Muscle of leg (tissue), 11 donors: ENCODE measurements around the gene PRKAR1B. TPM values are rescaled to one million over a fixed set of nuclear protein-coding genes. Genes with fewer than 3 reads are reported as not detected.

Source experiments
- DNase-seq: peaks from one replicate; pipeline ENCODE4 v3.0.0; 2013
- H3K27ac ChIP-seq: one replicate; pipeline ENCODE4 v1.5.1; 2013; ENCODE audit warnings: mild to moderate bottlenecking, low read length, control low read depth
- H3K27me3 ChIP-seq: one replicate; pipeline ENCODE4 v1.6.1; 2013; ENCODE audit warnings: low read length; ENCODE audit not compliant: control insufficient read depth, insufficient read depth
- H3K36me3 ChIP-seq: one replicate; pipeline ENCODE4 v1.6.1; 2013; ENCODE audit warnings: low read length; ENCODE audit not compliant: control insufficient read depth, insufficient read depth
- H3K4me1 ChIP-seq: one replicate; pipeline ENCODE4 v1.6.1; 2013; ENCODE audit warnings: low read length; ENCODE audit not compliant: control insufficient read depth, insufficient read depth
- H3K4me3 ChIP-seq: one replicate; pipeline ENCODE4 v1.5.1; 2013; ENCODE audit warnings: low read length, control low read depth
- H3K9me3 ChIP-seq: replicated peaks from 2 replicates; pipeline ENCODE4 v1.6.1; 2013; ENCODE audit warnings: low read depth, low read length; ENCODE audit not compliant: control insufficient read depth
- WGBS: methylation state at CpG from one replicate; pipeline ENCODE4 v1.1.5; 2013; ENCODE audit warnings: missing lambda C conversion rate; ENCODE audit not compliant: insufficient coverage; 5-methylcytosine and 5-hydroxymethylcytosine counted together
- polyA plus RNA-seq, 8 donors: library from polyadenylated mRNA; unstranded; fragments of 120-200 nt; gene quantifications; one replicate each; pipeline versions ENCODE4 v1.2.1 to v1.2.3, GENCODE V29; 2013; ENCODE audit warnings: inconsistent platforms in 1 of 8, low replicate concordance in 1 of 8; ENCODE audit not compliant: insufficient read length in 8 of 8, insufficient read depth in 1 of 8
- total RNA-seq: library from RNA; stranded (reverse); fragments of 120-200 nt; gene quantifications from one replicate; pipeline ENCODE4 v1.2.4, GENCODE V29; 2013

PRKAR1B gene
- total and polyA plus RNA-seq, 9 donors = 23.1 to 45.4 (median 35.0) TPM

- Histone ChIP-seq H3K27ac (peak overlapping the region; percentile 92), H3K27me3 (no peaks in the 10 kb centered on the region), H3K4me3 (peak overlapping the region; percentile 33), H3K9me3 (no peaks in the 10 kb centered on the region), H3K36me3 (peaks cover 4% of the 10 kb centered on the region), H3K4me1 (peaks cover 97% of the 10 kb centered on the region)
- DNase-seq = no peak
- WGBS = 48% methylated on average over 43 of the region's 45 CpGs
Measured at GRCh38 chr7:572416-573268, 154.4 kb downstream of the PRKAR1B start.

GRCh38 chr7:571718-572415 is 155.2 kb downstream of the PRKAR1B start:
- no peaks in the 10 kb centered on the region for H3K9me3 ChIP-seq
- H3K4me3 ChIP-seq = peak overlapping the region; percentile 33

GRCh38 chr7:571096-571717 is 155.9 kb downstream of the PRKAR1B start:
- Histone ChIP-seq H3K27ac (peak overlapping the region; percentile 92), H3K27me3 (no peaks in the 10 kb centered on the region), H3K36me3 (no peaks in the 10 kb centered on the region), H3K9me3 (no peaks in the 10 kb centered on the region), H3K4me3 (peak overlapping the region; percentile 21), H3K4me1 (peaks cover 85% of the 10 kb centered on the region)
- WGBS = 83% methylated on average over 31 of the region's 33 CpGs
- DNase-seq = no peak

More at GRCh38 chr7:571718-572415, 155.2 kb downstream of the PRKAR1B start:
- WGBS = 83% methylated on average over 38 of the region's 38 CpGs
- DNase-seq = peak; percentile 73
- Histone ChIP-seq H3K4me1 (peaks cover 91% of the 10 kb centered on the region), H3K27me3 (no peaks in the 10 kb centered on the region), H3K36me3 (no peaks in the 10 kb centered on the region), H3K27ac (peak overlapping the region; percentile 92)

- WGBS = 51% methylated on average over 12 of the region's 14 CpGs
- Histone ChIP-seq H3K27me3 (no peaks in the 10 kb centered on the region), H3K9me3 (no peaks in the 10 kb centered on the region), H3K36me3 (no peaks in the 10 kb centered on the region), H3K4me1 (peaks cover 80% of the 10 kb centered on the region), H3K27ac (peak overlapping the region; percentile 92), H3K4me3 (no peak overlapping the region)
- no peak for DNase-seq
Measured at GRCh38 chr7:570801-571070, 156.3 kb downstream of the PRKAR1B start.

- 61% methylated on average over 32 of the region's 40 CpGs for WGBS
- Histone ChIP-seq H3K27ac (peak overlapping the region; percentile 92), H3K4me1 (peaks cover 78% of the 10 kb centered on the region), H3K4me3 (no peak overlapping the region), H3K27me3 (no peaks in the 10 kb centered on the region), H3K9me3 (no peaks in the 10 kb centered on the region), H3K36me3 (no peaks in the 10 kb centered on the region)
- DNase-seq = no peak
Measured at GRCh38 chr7:569996-570800, 156.9 kb downstream of the PRKAR1B start.

- Histone ChIP-seq H3K27ac (peak overlapping the region; percentile 76), H3K9me3 (no peaks in the 10 kb centered on the region), H3K4me1 (peaks cover 80% of the 10 kb centered on the region), H3K27me3 (no peaks in the 10 kb centered on the region), H3K36me3 (no peaks in the 10 kb centered on the region), H3K4me3 (no peak overlapping the region)
- DNase-seq = no peak
- 59% methylated on average over 28 of the region's 30 CpGs for WGBS
Measured at GRCh38 chr7:569071-569855, 157.8 kb downstream of the PRKAR1B start.

GRCh38 chr7:568031-568951 is 158.8 kb downstream of the PRKAR1B start:
- no peaks in the 10 kb centered on the region for H3K36me3 ChIP-seq
- H3K4me3 ChIP-seq = no peak overlapping the region
- H3K4me1 ChIP-seq = peaks cover 80% of the 10 kb centered on the region
- peak; percentile 95 for DNase-seq
- peak overlapping the region; percentile 76 for H3K27ac ChIP-seq
- H3K27me3 ChIP-seq = no peaks in the 10 kb centered on the region
- no peaks in the 10 kb centered on the region for H3K9me3 ChIP-seq
- 23% methylated on average over 28 of the region's 33 CpGs for WGBS

GRCh38 chr7:567305-567883 is 159.7 kb downstream of the PRKAR1B start:
- 100% methylated on average over 2 of the region's 3 CpGs for WGBS
- Histone ChIP-seq H3K4me3 (no peak overlapping the region), H3K27ac (no peak overlapping the region), H3K9me3 (no peaks in the 10 kb centered on the region), H3K27me3 (no peaks in the 10 kb centered on the region), H3K4me1 (peaks cover 79% of the 10 kb centered on the region), H3K36me3 (no peaks in the 10 kb centered on the region)
- DNase-seq = no peak
